OCI-LY1 (cell line): ENCODE data around the gene TBXAS1.

ENCODE experiments used
- CTCF ChIP-seq: fragments of 200-600 bp; sonication (generic), shearing (Covaris generic); IDR thresholded peaks from 2 replicates; pipeline ENCODE4 v1.5.1; 2017; ENCODE audit warnings: mild to moderate bottlenecking, antibody characterized with exemption, low read length, moderate library complexity, mixed read lengths
- EZH2 ChIP-seq: fragments of 200-600 bp; sonication (generic), shearing (Covaris generic); IDR thresholded peaks from 2 replicates; pipeline ENCODE4 v1.8.0; 2017; ENCODE audit warnings: borderline replicate concordance, mixed run types, mild to moderate bottlenecking, antibody characterized with exemption, low read length, moderate library complexity, mixed read lengths

GRCh38 chr7:139896831-139897230, 67.8 kb downstream of the TBXAS1 start:
- TF ChIP-seq CTCF: no peak
- no peak for TF ChIP-seq EZH2
